Measurements from ENCODE around the gene EFEMP2.

The EFEMP2 gene

DNA sequence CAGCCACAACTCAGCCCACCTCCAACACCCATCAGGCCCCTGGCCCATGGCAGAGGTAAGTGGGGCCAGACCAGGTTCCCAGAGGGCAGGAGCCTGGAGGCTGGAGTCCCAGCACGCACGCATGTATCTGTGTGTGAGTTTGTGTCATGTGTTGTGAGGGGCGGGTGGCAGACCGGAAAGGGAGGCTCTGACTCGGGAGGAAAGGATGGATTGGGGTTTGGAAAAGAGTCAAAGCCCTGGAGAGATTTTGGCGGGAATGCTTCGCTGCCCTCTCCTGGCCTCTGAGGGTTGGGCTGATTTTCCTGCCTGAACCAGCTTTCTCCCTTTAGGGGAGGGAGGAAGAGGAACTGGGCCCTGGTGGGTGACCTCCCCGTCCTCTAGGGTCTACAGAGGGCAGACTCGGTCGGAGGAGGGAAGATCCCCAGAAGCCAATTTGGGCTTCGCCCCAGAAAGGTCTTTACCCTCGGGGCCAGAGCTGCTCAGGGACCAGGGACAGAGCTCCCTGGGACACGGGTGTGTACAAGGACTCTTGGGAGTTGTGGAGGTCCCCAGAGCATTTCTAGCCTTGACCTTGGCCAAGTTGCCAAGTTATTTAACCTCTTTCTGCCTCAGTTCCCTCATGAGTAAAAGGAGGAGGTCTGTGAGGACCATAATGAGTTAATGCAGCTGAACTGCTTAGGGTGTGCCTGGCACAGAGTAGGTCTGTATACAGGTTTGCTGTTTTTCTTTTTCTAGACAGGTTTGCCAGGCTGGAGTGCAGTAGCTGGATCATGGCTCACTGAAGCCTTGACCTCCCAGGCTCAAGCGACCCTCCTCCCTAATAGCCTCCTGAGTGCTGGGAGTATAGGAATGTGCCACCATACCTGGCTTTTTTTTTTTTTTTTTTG, 39.3 kb upstream of the EFEMP2 start:
- ATAC-seq (peak; percentile 26), DNase-seq (no peak)
- no peaks in the 10 kb centered on the region for H3K27me3 Mint-ChIP-seq
- H3K4me3 Mint-ChIP-seq, result no peak overlapping the region
- H3K4me1 Mint-ChIP-seq, result peaks cover 32% of the 10 kb centered on the region
- H3K27ac Mint-ChIP-seq, result no peak overlapping the region
- H3K9me3 Mint-ChIP-seq, result no peaks in the 10 kb centered on the region

DNA sequence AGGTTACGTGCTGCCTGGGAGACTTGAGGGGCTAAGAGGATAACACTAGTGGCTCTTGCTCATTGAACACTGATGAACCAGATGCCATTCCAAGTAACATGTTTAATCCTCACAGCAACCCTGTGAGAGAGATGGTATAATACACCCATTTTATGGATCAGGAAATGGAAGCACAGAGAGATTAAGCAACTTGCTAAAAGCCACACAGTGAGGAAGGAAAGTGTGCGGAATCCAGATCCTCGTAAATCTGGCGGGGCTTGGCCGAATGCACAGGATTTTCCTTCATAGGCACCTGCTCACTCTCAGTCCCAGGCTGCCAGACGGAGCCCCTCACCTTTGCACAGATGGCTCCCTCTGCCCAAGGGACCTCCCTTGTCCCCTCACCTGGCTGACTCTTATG, 35.3 kb upstream of the EFEMP2 start:
- no peak for ATAC-seq
- Mint-ChIP-seq H3K27ac (no peak overlapping the region), H3K4me3 (no peak overlapping the region), H3K27me3 (peaks cover 10% of the 10 kb centered on the region), H3K4me1 (peaks cover 7% of the 10 kb centered on the region), H3K9me3 (no peaks in the 10 kb centered on the region)
- no peak for DNase-seq

DNA sequence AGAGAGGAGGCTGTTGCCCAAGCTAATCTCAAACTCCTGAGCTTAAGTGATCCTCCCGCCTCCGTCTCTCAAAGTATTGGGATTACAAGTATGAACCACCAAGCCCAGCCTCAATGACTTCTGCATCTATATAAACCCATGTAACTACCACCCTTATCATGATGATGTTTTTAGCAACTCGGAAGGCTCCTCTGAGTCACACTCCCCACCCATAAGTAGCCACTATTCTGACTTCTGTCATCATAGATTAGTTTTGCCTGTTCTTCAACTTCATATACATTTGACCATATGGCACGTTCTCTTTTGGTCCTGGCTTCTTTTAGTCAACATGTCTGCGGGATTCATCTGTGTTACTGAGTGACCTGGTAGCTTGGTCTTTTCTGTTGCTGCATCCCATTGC, 34.0 kb upstream of the EFEMP2 start:
- no peak for DNase-seq
- Mint-ChIP-seq H3K9me3 (no peaks in the 10 kb centered on the region), H3K4me1 (peaks cover 13% of the 10 kb centered on the region), H3K4me3 (no peak overlapping the region), H3K27ac (peak overlapping the region in 1 of 2 donors; percentile 16), H3K27me3 (peaks cover 15% of the 10 kb centered on the region)
- ATAC-seq, result no peak

DNA sequence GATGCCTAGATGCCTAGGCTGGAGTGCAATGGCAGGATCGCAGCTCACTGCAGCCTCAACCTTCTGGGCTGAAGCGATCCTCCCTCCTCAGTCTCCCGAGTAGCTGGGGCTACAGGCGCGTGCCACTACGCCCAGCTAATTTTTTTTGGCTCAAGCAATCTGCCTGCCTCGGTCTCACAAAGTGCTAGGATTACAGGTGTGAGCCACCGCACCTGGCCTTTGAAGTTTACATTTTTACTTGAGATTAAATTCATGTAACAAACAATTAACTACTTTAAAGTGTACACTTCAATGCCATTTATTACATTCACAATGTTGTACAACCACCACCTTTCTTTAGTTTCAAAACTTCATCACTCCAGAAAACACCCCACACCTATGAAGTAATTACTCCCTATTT, 31.1 kb upstream of the EFEMP2 start:
- no peak overlapping the region for H3K27ac Mint-ChIP-seq

DNA sequence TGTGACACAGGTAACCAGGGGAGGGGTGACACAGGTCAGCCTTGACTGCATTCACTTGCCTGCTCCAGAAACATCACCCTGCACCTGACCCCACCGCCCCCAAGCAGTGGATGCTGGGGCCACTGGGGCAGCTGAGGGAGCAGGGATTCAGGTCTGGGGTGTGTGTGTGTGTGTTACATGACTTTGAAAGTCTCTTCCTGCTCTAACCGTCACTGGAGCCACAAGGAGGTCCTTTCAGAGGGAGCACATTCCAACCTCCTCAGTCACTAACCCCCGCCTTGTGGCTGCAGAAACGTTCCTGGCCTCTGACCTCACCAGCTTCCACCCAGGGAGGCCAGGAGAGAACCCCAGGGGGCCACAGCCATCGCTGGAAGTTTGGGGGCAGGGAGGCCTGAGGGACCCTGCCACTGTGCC, 30.5 kb upstream of the EFEMP2 start:
- Mint-ChIP-seq H3K4me1 (peaks cover 24% of the 10 kb centered on the region), H3K9me3 (no peaks in the 10 kb centered on the region), H3K27ac (no peak overlapping the region), H3K27me3 (peaks cover 15% of the 10 kb centered on the region), H3K4me3 (no peak overlapping the region)
- DNase-seq (no peak), ATAC-seq (no peak)

More for the DNA sequence above, 31.1 kb upstream of the EFEMP2 start:
- DNase-seq (no peak), ATAC-seq (no peak)
- Mint-ChIP-seq H3K27me3 (peaks cover 15% of the 10 kb centered on the region), H3K9me3 (no peaks in the 10 kb centered on the region), H3K4me1 (peaks cover 18% of the 10 kb centered on the region), H3K4me3 (no peak overlapping the region)

DNA sequence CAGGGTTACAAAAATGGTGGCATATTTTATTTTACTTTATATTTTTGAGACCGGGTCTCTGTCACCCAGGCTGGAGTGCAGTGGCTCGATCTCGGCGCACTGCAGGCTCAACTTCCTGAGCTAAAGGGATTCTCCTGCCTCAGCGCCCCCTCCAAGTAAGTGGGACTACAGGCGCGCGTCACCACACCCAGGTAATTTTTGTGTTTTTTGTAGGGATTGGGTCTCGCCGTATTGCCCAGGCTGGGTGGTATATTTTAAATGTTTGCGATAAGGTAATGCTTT, 28.2 kb upstream of the EFEMP2 start:
- Mint-ChIP-seq H3K27ac (peak overlapping the region in 1 of 2 donors; percentile 67), H3K4me3 (peak overlapping the region; percentile 72 to 76), H3K9me3 (no peaks in the 10 kb centered on the region), H3K27me3 (peaks cover 15% of the 10 kb centered on the region), H3K4me1 (peaks cover 46% of the 10 kb centered on the region)
- no peak for DNase-seq
- no peak for ATAC-seq

DNA sequence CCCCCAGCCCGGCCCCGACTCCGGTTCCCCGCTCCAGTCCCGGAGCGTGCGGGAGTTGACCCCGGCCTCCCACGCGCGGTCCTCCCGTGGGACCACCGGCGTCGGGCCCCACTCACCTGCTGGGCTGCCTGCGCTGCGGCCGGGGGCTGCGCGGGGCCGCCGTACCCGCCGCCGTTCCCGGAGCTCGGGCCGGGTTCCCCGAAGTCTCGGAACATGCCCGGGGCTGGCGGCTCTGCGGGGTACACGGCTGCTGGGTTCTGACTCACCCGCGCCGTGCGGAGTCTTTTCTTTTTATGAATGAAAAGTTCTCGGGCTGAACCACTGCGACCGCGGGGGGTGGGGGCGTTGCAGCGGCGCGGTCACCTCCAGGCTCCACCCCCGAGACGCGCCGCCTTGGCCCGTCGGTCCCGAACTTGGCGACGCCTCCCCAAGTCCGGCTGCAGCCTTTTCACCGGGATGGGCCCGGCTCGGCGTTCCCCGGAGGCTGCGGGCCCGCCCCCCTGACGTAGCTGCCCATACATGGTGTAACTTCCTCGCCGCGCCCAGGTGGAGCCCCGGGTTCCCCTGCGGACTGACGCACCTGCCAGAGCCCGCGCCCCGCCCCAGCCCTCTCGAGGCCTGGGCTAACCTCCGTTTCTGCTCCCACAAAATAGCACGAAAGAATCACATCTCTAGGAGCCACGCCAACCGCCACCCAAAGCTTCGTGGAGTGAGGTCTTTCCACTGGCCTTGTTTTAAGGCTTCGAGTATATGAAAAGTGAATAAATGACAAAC, 27.7 kb upstream of the EFEMP2 start, which contains the start of gene FOSL1:
TSS of gene FOSL1 (minus strand) at position 264 of the 774 bp plus-strand sequence. CDS start at position 215, 49 bp downstream.
- ATAC-seq, result peak; percentile 91

DNA sequence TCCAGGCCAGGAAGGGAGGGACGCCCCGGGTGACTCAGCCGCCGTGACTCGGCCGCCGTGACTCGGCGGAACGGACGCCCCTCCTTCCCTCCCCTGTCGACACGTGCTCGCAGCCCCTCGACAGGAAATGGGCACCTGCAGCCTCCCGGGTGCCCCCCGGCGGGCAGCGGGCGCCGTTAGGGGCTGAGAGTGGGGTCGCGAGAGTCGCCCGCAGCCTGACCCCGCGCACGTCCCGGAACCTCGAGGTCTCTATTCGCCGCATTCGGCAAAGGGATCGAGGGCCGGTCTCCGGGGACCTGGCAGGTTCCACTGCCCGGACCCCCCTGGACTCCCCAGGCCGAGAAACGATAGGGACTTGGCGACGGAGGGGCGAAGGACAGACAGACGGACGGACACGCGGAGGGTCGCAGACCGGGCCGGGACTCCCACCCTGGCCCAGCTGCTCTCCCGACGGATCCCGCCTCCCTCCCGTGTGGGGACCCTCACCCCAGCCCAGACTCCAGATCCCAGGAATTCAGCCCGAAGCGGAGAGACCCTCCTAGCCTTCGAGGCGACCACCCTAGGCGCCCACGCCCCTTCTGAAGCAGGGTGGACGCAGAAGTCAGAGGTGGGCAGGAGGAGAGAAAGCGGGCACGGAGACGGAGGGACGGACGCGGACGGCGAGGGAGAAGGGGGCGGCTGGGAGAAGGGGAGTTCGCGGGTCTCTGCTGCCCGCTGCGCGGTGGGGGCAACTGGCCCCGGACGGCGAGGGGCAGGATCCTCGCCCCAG, 26.9 kb upstream of the EFEMP2 start:
- Mint-ChIP-seq H3K9me3 (no peaks in the 10 kb centered on the region), H3K4me3 (peak overlapping the region; percentile 93 to 97), H3K27ac (peak overlapping the region; percentile 82 to 98), H3K4me1 (peaks cover 57% of the 10 kb centered on the region), H3K27me3 (peaks cover 15% of the 10 kb centered on the region)
- DNase-seq (peak; percentile 63 to 78), ATAC-seq (peak; percentile 46)

More for the DNA sequence above, 27.7 kb upstream of the EFEMP2 start, which contains the start of gene FOSL1:
- Mint-ChIP-seq H3K27me3 (peaks cover 15% of the 10 kb centered on the region), H3K4me1 (peaks cover 51% of the 10 kb centered on the region), H3K27ac (peak within 1 kb of the TSS; percentile 86 to 98), H3K4me3 (peak within 1 kb of the TSS; percentile 93 to 97), H3K9me3 (no peaks in the 10 kb centered on the region)
- DNase-seq, result peak; percentile 93 to 97

DNA sequence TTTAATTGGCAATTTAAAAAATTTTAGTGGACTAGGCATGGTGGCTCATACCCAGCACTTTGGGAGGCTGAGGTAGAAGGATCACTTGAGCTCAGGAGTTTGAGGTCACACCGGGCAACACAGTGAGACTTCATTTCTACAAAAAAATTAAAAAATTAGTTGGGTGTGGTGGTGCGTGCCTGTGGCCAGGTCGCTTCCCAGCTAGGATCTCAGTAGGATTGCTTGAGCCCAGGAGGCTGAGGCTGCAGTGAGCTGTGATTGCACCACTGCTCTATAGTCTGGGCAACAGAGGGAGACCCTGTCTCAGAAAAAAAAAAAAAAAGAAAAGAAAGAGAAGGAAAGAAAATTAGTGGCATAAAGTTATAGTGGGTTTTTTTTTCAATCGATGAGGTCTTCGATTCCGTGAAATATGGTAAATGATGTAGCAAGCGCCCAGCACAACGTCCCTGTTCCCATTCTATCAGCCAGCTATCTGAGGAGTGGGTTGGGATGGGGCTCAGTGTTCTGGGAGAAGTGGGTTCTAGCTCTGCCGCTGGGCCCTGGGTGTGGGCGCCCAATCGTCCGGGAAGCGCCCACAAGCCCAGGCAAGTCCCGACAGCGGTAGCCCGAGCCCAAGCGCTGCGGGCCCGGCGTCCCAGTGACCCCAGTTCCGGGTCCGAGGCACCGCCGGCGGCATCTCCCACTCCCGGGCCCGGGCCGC, 26.2 kb upstream of the EFEMP2 start:
- H3K4me1 Mint-ChIP-seq, result peaks cover 65% of the 10 kb centered on the region
- no peak for ATAC-seq
- H3K27ac Mint-ChIP-seq, result peak overlapping the region; percentile 95 to 98
- DNase-seq, result no peak
- peak overlapping the region; percentile 93 to 97 for H3K4me3 Mint-ChIP-seq
- peaks cover 14% of the 10 kb centered on the region for H3K27me3 Mint-ChIP-seq
- no peaks in the 10 kb centered on the region for H3K9me3 Mint-ChIP-seq

DNA sequence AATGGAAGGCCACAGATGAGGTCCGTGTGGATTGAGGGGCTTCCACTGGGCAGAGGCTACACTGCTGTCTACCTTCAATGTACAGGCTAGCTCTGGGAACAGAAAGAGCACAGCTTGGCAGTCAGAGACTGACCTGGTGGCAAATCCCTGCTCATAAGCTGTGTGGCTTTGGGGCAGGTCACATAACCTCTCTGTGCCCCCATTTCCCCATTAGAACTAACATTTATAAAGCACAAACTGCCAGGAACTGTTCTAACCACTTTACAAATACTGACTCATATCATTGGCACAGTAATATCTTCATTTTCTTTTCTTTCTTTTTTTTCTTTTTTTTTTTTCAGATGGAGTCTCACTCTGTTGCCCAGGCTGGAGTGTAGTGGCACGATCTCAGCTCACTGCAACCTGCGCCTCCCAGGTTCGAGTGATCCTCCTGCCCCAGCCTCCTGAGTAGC, 24.4 kb upstream of the EFEMP2 start:
- Mint-ChIP-seq H3K4me3 (peak overlapping the region; percentile 15 to 50), H3K9me3 (no peaks in the 10 kb centered on the region), H3K27me3 (no peaks in the 10 kb centered on the region), H3K27ac (no peak overlapping the region), H3K4me1 (peaks cover 79% of the 10 kb centered on the region)
- no peak for ATAC-seq
- no peak for DNase-seq

DNA sequence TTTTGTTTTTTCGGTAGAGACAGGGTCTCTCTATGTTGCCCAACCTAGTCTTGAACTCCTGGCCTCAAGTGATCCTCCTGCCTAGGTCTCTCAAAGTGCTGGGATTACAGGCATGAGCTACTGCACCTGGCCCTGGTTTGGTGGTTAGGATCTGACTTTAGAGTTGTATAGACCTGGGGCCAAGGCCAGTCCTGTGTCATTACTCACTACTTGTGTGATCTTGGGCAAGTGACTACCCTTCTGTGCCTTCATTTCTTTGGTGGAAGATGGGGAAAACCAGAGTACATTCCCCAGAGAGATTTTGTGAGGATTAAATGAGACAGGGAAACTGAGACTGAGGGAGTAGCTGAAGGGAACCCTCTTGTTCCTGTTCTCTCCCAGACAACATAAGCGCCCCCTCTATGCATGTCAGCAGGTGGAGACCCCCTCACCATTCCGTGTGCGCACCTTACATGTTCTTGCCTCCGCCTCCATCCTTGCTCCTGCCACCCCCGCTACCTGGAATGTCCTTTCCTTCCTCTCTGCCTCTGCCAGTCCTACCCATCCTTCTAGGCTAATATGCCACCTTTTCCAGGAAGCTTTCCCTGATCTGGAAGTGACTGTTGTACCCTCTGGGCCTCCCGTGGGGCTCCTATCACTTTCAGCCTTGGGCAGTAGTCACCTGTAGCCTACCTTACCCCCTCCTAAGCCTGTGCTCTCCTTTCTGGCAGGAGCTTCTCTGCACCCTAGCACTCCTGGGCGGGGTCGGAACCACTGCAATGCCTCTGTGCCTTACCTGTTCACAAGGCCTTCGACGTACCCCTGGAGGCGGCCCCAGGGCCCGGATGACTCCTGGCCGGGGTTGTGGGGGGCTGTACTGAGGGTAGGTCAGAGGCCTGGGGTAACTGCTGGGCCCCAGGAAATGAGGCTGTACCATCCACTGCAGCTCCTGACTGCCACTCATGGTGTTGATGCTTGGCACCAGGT, 23.7 kb upstream of the EFEMP2 start:
- Mint-ChIP-seq H3K27me3 (no peaks in the 10 kb centered on the region), H3K4me1 (peaks cover 73% of the 10 kb centered on the region), H3K27ac (peak overlapping the region; percentile 72 to 95), H3K9me3 (no peaks in the 10 kb centered on the region), H3K4me3 (peak overlapping the region; percentile 12 to 19)
- ATAC-seq (no peak), DNase-seq (no peak)

DNA sequence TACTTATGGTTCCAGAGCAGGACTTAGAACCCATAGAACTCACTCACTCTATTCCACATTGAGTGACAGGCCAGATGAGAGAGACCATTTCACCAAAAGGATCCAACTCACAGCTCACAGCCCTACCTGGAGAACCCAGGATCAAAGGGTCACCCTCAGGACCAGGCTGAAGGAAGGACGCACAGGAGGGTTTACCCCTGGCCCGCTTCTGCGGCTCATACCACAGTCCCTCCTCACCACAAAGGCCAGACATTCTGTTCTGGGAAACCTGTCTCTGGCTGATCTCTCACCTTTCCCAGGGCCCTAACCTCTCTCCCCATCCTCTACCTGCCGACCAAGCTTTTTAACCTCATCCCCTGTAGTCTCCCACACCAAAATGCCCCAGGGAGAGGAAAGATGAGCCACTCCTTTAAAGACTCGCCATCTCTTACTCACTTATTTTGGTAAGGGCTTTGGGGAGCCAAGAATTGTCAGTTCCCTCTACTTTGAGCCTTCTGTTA, 22.9 kb upstream of the EFEMP2 start:
- Mint-ChIP-seq H3K4me1 (peaks cover 69% of the 10 kb centered on the region), H3K4me3 (peak overlapping the region; percentile 49 to 68)

DNA sequence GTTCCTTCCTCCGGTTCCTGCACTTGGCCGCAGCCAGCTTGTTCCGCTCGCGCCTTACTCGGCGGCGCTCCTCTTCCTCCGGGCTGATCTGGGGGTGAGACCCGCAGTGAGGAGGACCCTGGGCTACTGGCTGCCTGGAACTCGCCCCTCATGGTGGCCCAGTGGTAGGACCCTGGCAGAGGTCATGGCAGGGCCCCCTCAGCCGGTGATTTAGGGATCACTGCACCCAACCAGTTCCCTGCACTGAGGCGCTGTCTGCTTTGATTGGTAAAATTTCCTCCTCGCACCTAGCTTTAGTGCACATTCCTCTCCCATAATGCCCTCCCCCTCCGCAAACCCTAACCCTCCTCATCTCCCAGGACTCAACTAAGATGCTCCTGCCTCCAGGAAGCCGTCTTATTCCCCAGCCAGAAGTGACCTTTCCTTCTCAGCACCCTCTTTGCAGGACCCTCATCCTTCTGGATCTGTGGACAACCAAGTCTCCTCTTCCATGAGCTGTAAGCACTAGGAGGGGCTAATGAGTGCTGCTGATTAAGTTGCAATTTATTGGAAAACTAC, 21.5 kb upstream of the EFEMP2 start:
- DNase-seq (no peak), ATAC-seq (no peak)
- Mint-ChIP-seq H3K9me3 (no peaks in the 10 kb centered on the region), H3K27me3 (no peaks in the 10 kb centered on the region), H3K4me3 (peak overlapping the region; percentile 89 to 98), H3K27ac (peak overlapping the region; percentile 49 to 78), H3K4me1 (peaks cover 81% of the 10 kb centered on the region)

More for the DNA sequence above, 22.9 kb upstream of the EFEMP2 start:
- no peak for DNase-seq
- Mint-ChIP-seq H3K27me3 (no peaks in the 10 kb centered on the region), H3K9me3 (no peaks in the 10 kb centered on the region), H3K27ac (peak overlapping the region in 1 of 2 donors; percentile 68)
- ATAC-seq, result no peak
